Skeletal muscle tissue (tissue), 4 donors: ENCODE data around the gene LCN12. TPM values are rescaled to one million over a fixed set of nuclear protein-coding genes. Genes with fewer than 3 reads are reported as not detected.

Experiments
- H3K27ac ChIP-seq: one replicate; pipeline ENCODE4 v1.7.0; 2013; ENCODE audit warnings: mild to moderate bottlenecking, low read depth, low read length, inconsistent platforms
- H3K27me3 ChIP-seq, 3 donors: one replicate each; pipeline ENCODE4 v1.7.0; 2013; ENCODE audit warnings: low read length in 3 of 3; ENCODE audit not compliant: control insufficient read depth in 3 of 3, insufficient read depth in 3 of 3
- H3K36me3 ChIP-seq, 3 donors: one replicate each; pipeline ENCODE4 v1.7.0; 2013; ENCODE audit warnings: low read length in 3 of 3; ENCODE audit not compliant: control insufficient read depth in 3 of 3, insufficient read depth in 3 of 3
- H3K4me1 ChIP-seq, 3 donors: one replicate each; pipeline ENCODE4 v1.7.0; 2013; ENCODE audit warnings: low read length in 3 of 3, mild to moderate bottlenecking in 3 of 3; ENCODE audit not compliant: control insufficient read depth in 3 of 3, insufficient read depth in 3 of 3
- H3K4me3 ChIP-seq, 3 donors: one replicate each; pipeline ENCODE4 v1.7.0; 2013; ENCODE audit warnings: low read length in 3 of 3
- H3K9ac ChIP-seq, 3 donors: one replicate each; pipeline ENCODE4 v1.7.0; 2013; ENCODE audit warnings: low read length in 3 of 3, mild to moderate bottlenecking in 3 of 3, moderate library complexity in 2 of 3, low read depth in 1 of 3
- H3K9me3 ChIP-seq, 3 donors: one replicate each; pipeline ENCODE4 v1.7.0; 2013; ENCODE audit warnings: low read length in 3 of 3; ENCODE audit not compliant: control insufficient read depth in 3 of 3
- total RNA-seq: library from RNA; depleted of rRNA; stranded (reverse); fragments of >200 nt; gene quantifications from one replicate; pipeline ENCODE4 v1.2.3, GENCODE V29; 2014
- donor health status: Osteomylitis.

Gene LCN12
- total RNA-seq, 1 donor from 2014 or later: not detected

- Histone ChIP-seq H3K4me1 (peaks cover 15 to 36% (median 31%) of the 10 kb centered on the region in 3 donors), H3K27me3 (no peaks in the 10 kb centered on the region), H3K36me3 (no peaks in the 10 kb centered on the region), H3K4me3 (peak overlapping the region; percentile 69 to 87 (median 85)), H3K27ac (peak overlapping the region; percentile 71), H3K9ac (peak overlapping the region; percentile 87 to 97 (median 92)), H3K9me3 (no peaks in the 10 kb centered on the region)
Observed at GRCh38 chr9:136949817-136950655, 2.0 kb upstream of the LCN12 start.

GRCh38 chr9:136950656-136951276 is 1.3 kb upstream of the LCN12 start:
- Histone ChIP-seq H3K4me1 (peaks cover 15 to 34% (median 30%) of the 10 kb centered on the region in 3 donors), H3K9me3 (no peaks in the 10 kb centered on the region), H3K9ac (peak overlapping the region; percentile 87 to 97 (median 92)), H3K27me3 (no peaks in the 10 kb centered on the region), H3K27ac (peak overlapping the region; percentile 71), H3K36me3 (no peaks in the 10 kb centered on the region), H3K4me3 (peak overlapping the region; percentile 69 to 87 (median 85))

GRCh38 chr9:136952321-136952850 is 313 bp downstream of the LCN12 start:
- H3K4me3 ChIP-seq: no peak overlapping the region
- no peaks in the 10 kb centered on the region for H3K27me3 ChIP-seq
- H3K9ac ChIP-seq: no peak overlapping the region
- no peak overlapping the region for H3K27ac ChIP-seq
- H3K9me3 ChIP-seq: no peaks in the 10 kb centered on the region
- H3K36me3 ChIP-seq: no peaks in the 10 kb centered on the region
- peaks cover 13 to 22% (median 18%) of the 10 kb centered on the region in 3 donors for H3K4me1 ChIP-seq

- no peak overlapping the region for H3K9ac ChIP-seq
- no peaks in the 10 kb centered on the region for H3K9me3 ChIP-seq
- H3K27ac ChIP-seq: no peak overlapping the region
- H3K36me3 ChIP-seq: no peaks in the 10 kb centered on the region
- no peaks in the 10 kb centered on the region for H3K27me3 ChIP-seq
- peaks cover 6 to 15% (median 11%) of the 10 kb centered on the region in 3 donors for H3K4me1 ChIP-seq
- H3K4me3 ChIP-seq: no peak overlapping the region
Observed at GRCh38 chr9:136952876-136953770, 1.1 kb downstream of the LCN12 start.

GRCh38 chr9:136953771-136954269 is 1.7 kb downstream of the LCN12 start:
- no peak overlapping the region for H3K9ac ChIP-seq
- H3K4me3 ChIP-seq: no peak overlapping the region
- H3K36me3 ChIP-seq: no peaks in the 10 kb centered on the region
- peaks cover 0 to 5% (median 0%) of the 10 kb centered on the region in 3 donors for H3K27me3 ChIP-seq
- H3K4me1 ChIP-seq: peaks cover 4 to 12% (median 10%) of the 10 kb centered on the region in 3 donors
- no peaks in the 10 kb centered on the region for H3K9me3 ChIP-seq
- H3K27ac ChIP-seq: no peak overlapping the region

GRCh38 chr9:136954270-136955083 is 2.4 kb downstream of the LCN12 start:
- Histone ChIP-seq H3K4me3 (no peak overlapping the region), H3K9me3 (no peaks in the 10 kb centered on the region), H3K27me3 (peaks cover 0 to 9% (median 0%) of the 10 kb centered on the region in 3 donors), H3K4me1 (peaks cover 4 to 11% (median 10%) of the 10 kb centered on the region in 3 donors), H3K36me3 (no peaks in the 10 kb centered on the region), H3K27ac (no peak overlapping the region), H3K9ac (no peak overlapping the region)

GRCh38 chr9:136955202-136955942 is 3.3 kb downstream of the LCN12 start:
- H3K4me1 ChIP-seq: peaks cover 2 to 6% (median 4%) of the 10 kb centered on the region in 3 donors
- no peak overlapping the region for H3K27ac ChIP-seq
- peaks cover 0 to 12% (median 0%) of the 10 kb centered on the region in 3 donors for H3K27me3 ChIP-seq
- no peak overlapping the region for H3K4me3 ChIP-seq
- H3K36me3 ChIP-seq: no peaks in the 10 kb centered on the region
- H3K9ac ChIP-seq: no peak overlapping the region
- H3K9me3 ChIP-seq: no peaks in the 10 kb centered on the region

- Histone ChIP-seq H3K27me3 (peaks cover 0 to 12% (median 0%) of the 10 kb centered on the region in 3 donors), H3K36me3 (no peaks in the 10 kb centered on the region), H3K27ac (no peak overlapping the region)
Observed at GRCh38 chr9:136955943-136956335, 3.9 kb downstream of the LCN12 start.

More at GRCh38 chr9:136955943-136956335, 3.9 kb downstream of the LCN12 start:
- Histone ChIP-seq H3K4me3 (no peak overlapping the region), H3K9ac (no peak overlapping the region), H3K4me1 (peaks cover 0 to 2% (median under 1%) of the 10 kb centered on the region in 3 donors), H3K9me3 (no peaks in the 10 kb centered on the region)
